Transverse colon (tissue), 4 donors: ENCODE measurements around the gene OPRM1. TPM values are rescaled to one million over a fixed set of nuclear protein-coding genes. Genes with fewer than 3 reads are reported as not detected.

ENCODE experiments used
- DNase-seq: peaks from one replicate; pipeline ENCODE4 v3.0.0-alpha.2; 2019
- H3K27ac ChIP-seq, 4 donors: fragments of 200-600 bp; sonication (generic); 2 replicates each; pipeline ENCODE4 v1.5.1; 2016 to 2018; ENCODE audit warnings: inconsistent platforms in 4 of 4
- H3K27me3 ChIP-seq: fragments of 200-600 bp; sonication (generic); 2 replicates; pipeline ENCODE4 v1.5.1; 2017; ENCODE audit warnings: inconsistent platforms
- H3K36me3 ChIP-seq, 4 donors: fragments of 200-600 bp; sonication (generic); 2 replicates each; pipeline ENCODE4 v1.5.1; 2017 to 2019; ENCODE audit warnings: inconsistent platforms in 4 of 4
- H3K4me1 ChIP-seq, 4 donors: fragments of 200-600 bp; sonication (generic); 2 replicates each; pipeline ENCODE4 v1.5.1; 2017 to 2020; ENCODE audit warnings: inconsistent platforms in 4 of 4
- H3K4me3 ChIP-seq, 4 donors: fragments of 200-600 bp; sonication (generic); 1 replicate in 1 of 4; 2 replicates in 3 of 4; pipeline versions ENCODE4 v1.5.1 to v1.6.1; 2017 to 2019; ENCODE audit warnings: inconsistent platforms in 4 of 4
- H3K9me3 ChIP-seq, 2 donors: fragments of 200-600 bp; sonication (generic); 2 replicates each; pipeline ENCODE4 v1.5.1; 2017 to 2019; ENCODE audit warnings: inconsistent platforms in 2 of 2
- CTCF ChIP-seq, 5 experiments: fragments of 200-600 bp in 3 of 5; fragments of 450-650 bp in 2 of 5; sonication (generic) in 3 of 5; IDR thresholded peaks; 1 replicate in 2 of 5; 2 replicates in 3 of 5; pipeline ENCODE4 v1.5.1; 2016 to 2017; ENCODE audit warnings: antibody characterized with exemption in 5 of 5, inconsistent platforms in 3 of 5, mild to moderate bottlenecking in 2 of 5, moderate library complexity in 1 of 5
- EP300 ChIP-seq: sonication (generic); formaldehyde crosslinking; IDR thresholded peaks from one replicate; pipeline ENCODE4 v1.6.1; 2017; ENCODE audit warnings: antibody characterized with exemption, low read depth
- POLR2A ChIP-seq: fragments of 450-650 bp; IDR thresholded peaks from one replicate; pipeline ENCODE4 v1.6.1; 2016; ENCODE audit warnings: antibody characterized with exemption, mild to moderate bottlenecking, moderate library complexity
- POLR2AphosphoS5 ChIP-seq, 3 donors: sonication (generic); formaldehyde crosslinking; IDR thresholded peaks; one replicate each; pipeline ENCODE4 v1.6.1; 2016; ENCODE audit warnings: antibody characterized with exemption in 3 of 3
- WGBS, 2 donors: methylation state at CpG; one replicate each; pipeline ENCODE4 v1.1.5; 2018; ENCODE audit warnings: low coverage in 1 of 2; 5-methylcytosine and 5-hydroxymethylcytosine counted together
- in situ Hi-C, 4 donors: fragments of 200-750 bp; cut with MboI; loops; one replicate each; pipeline versions ENCODE4 v1.15.0 to v1.15.1; 2017; ENCODE audit warnings: low sequenced_read_pairs in 3 of 4, low pct_ligation_motif_present in 1 of 4, low pct_unique_long_range_greater_than_20kb in 1 of 4
- intact Hi-C: fragments of 100-400 bp; cut with DNase I; formaldehyde crosslinking; loops from one replicate; pipeline ENCODE4 v1.15.1; 2023; ENCODE audit warnings: low total_unique reads
- total RNA-seq, 4 donors: library from RNA; depleted of rRNA; stranded (reverse); fragments of >200 nt; gene quantifications; one replicate each; pipeline ENCODE4 v1.1.0, GENCODE V29; 2016

The OPRM1 gene
- total RNA-seq, 4 donors from 2014 or later: 0.64 TPM; not detected in 3

GRCh38 chr6:154257067-154257466 lies 218.0 kb downstream of the OPRM1 start:
- Histone ChIP-seq H3K27me3 (no peaks in the 10 kb centered on the region), H3K9me3 (peaks cover 0 to 11% of the 10 kb centered on the region in 2 donors), H3K4me1 (no peaks in the 10 kb centered on the region), H3K27ac (no peak overlapping the region), H3K4me3 (no peak overlapping the region), H3K36me3 (no peaks in the 10 kb centered on the region)
- WGBS, 2 donors: 89 to 100% methylated on average over 1 of the region's 1 CpG
- intact Hi-C loops (no loop called here), in situ Hi-C loops (no loop called here)
- DNase-seq: no peak
- TF ChIP-seq POLR2A: no peak
- no peak for TF ChIP-seq EP300
- TF ChIP-seq CTCF (IDR thresholded peaks at IDR 0.05): no peak
- TF ChIP-seq POLR2AphosphoS5 (IDR thresholded peaks at IDR 0.05): no peak

GRCh38 chr6:154258064-154258757 lies 219.2 kb downstream of the OPRM1 start:
- TF ChIP-seq EP300 (no peak), CTCF (IDR thresholded peaks at IDR 0.05) (no peak), POLR2AphosphoS5 (IDR thresholded peaks at IDR 0.05) (no peak), POLR2A (no peak)
- Histone ChIP-seq H3K9me3 (peaks cover 0 to 11% of the 10 kb centered on the region in 2 donors), H3K27ac (no peak overlapping the region), H3K27me3 (no peaks in the 10 kb centered on the region), H3K4me3 (no peak overlapping the region), H3K4me1 (no peaks in the 10 kb centered on the region), H3K36me3 (no peaks in the 10 kb centered on the region)
- intact Hi-C loops (no loop called here), in situ Hi-C loops (no loop called here)
- no peak for DNase-seq
- WGBS, 2 donors: 67 to 89% methylated on average over 4 of the region's 4 CpGs

- WGBS, 2 donors: 74 to 81% methylated on average over 7 of the region's 7 CpGs
- H3K27me3 ChIP-seq: no peaks in the 10 kb centered on the region
- H3K4me3 ChIP-seq: no peak overlapping the region
- H3K4me1 ChIP-seq: no peaks in the 10 kb centered on the region
- no peak overlapping the region for H3K27ac ChIP-seq
- no peak for TF ChIP-seq POLR2AphosphoS5 (IDR thresholded peaks at IDR 0.05)
- TF ChIP-seq EP300: no peak
- no peak for TF ChIP-seq POLR2A
- TF ChIP-seq CTCF (IDR thresholded peaks at IDR 0.05): no peak
- H3K36me3 ChIP-seq: no peaks in the 10 kb centered on the region
- in situ Hi-C loops: no loop called here
- DNase-seq: no peak
- intact Hi-C loops: no loop called here
- no peaks in the 10 kb centered on the region for H3K9me3 ChIP-seq
Observed at GRCh38 chr6:154261688-154262397, 222.8 kb downstream of the OPRM1 start.

GRCh38 chr6:154266560-154267099 lies 227.6 kb downstream of the OPRM1 start:
- no peaks in the 10 kb centered on the region for H3K9me3 ChIP-seq
- no peak overlapping the region for H3K4me3 ChIP-seq
- H3K36me3 ChIP-seq: no peaks in the 10 kb centered on the region
- DNase-seq: no peak
- H3K27me3 ChIP-seq: no peaks in the 10 kb centered on the region
- TF ChIP-seq EP300: no peak
- no peak for TF ChIP-seq POLR2A
- no peak for TF ChIP-seq CTCF (IDR thresholded peaks at IDR 0.05)
- no peak for TF ChIP-seq POLR2AphosphoS5 (IDR thresholded peaks at IDR 0.05)
- no peak overlapping the region for H3K27ac ChIP-seq
- in situ Hi-C loops (no loop called here), intact Hi-C loops (no loop called here)
- H3K4me1 ChIP-seq: no peaks in the 10 kb centered on the region
